Ovary (tissue), 9 donors: Measurements from ENCODE around the gene BTG2. TPM values are rescaled to one million over a fixed set of nuclear protein-coding genes. Genes with fewer than 3 reads are reported as not detected.
"Not testable (repeated sequence)": the region's sequence is repeated elsewhere in the genome, so short reads cannot be mapped to it uniquely, and the experiment has no call there.

ENCODE experiments used
- DNase-seq, 5 donors: peaks; one replicate each; pipeline ENCODE4 v3.0.0-alpha.2; 2019 to 2020
- H3K27ac ChIP-seq, 2 donors: fragments of 200-600 bp; one replicate each; pipeline versions ENCODE4 v1.5.1 to v1.8.0; 2019 to 2022
- H3K27me3 ChIP-seq: fragments of 200-600 bp; one replicate; pipeline ENCODE4 v1.8.0; 2022
- H3K36me3 ChIP-seq: fragments of 200-600 bp; sonication (generic); one replicate; pipeline ENCODE4 v1.5.1; 2019
- H3K4me1 ChIP-seq: one replicate; pipeline ENCODE4 v1.8.1; 2013; ENCODE audit warnings: mild to moderate bottlenecking, moderate library complexity; ENCODE audit not compliant: insufficient read depth
- H3K4me3 ChIP-seq: fragments of 200-600 bp; sonication (generic); one replicate; pipeline ENCODE4 v1.5.1; 2017
- H3K9me3 ChIP-seq, 2 donors: fragments of 200-600 bp in 1 of 2; sonication (generic) in 1 of 2; one replicate each; pipeline versions ENCODE4 v1.5.1 to v1.8.1; 2013 to 2019; ENCODE audit warnings: mild to moderate bottlenecking in 1 of 2, moderate library complexity in 1 of 2
- EP300 ChIP-seq: sonication (generic); formaldehyde crosslinking; IDR thresholded peaks from one replicate; pipeline ENCODE4 v1.6.1; 2017; ENCODE audit warnings: antibody characterized with exemption
- POLR2A ChIP-seq: fragments of 450-650 bp; IDR thresholded peaks from one replicate; pipeline ENCODE4 v1.6.1; 2017; ENCODE audit warnings: antibody characterized with exemption, mild to moderate bottlenecking, moderate library complexity
- WGBS, 3 donors: extraction: QIAGEN DNeasy Blood & Tissue Kit in 1 of 3; methylation state at CpG; one replicate each; pipeline versions ENCODE4 v1.1.5 to v1.1.7; 2013 to 2017; 5-methylcytosine and 5-hydroxymethylcytosine counted together
- intact Hi-C, 4 donors: fragments of 100-400 bp; cut with DNase I; formaldehyde crosslinking; loops; one replicate each; pipeline versions ENCODE4 v1.11.0 to v1.15.1; 2022 to 2023
- polyA plus RNA-seq, 2 donors: library from polyadenylated mRNA; stranded (reverse); fragments of 200-250 nt in 1 of 2; fragments of 350-450 nt in 1 of 2; fragmentation: Illumina TruSeq in 1 of 2; extraction: RNeasy Lipid Tissue Mini Kit (QIAGEN cat#74804) in 1 of 2; gene quantifications; one replicate each; pipeline ENCODE4 v1.2.3, GENCODE V29; 2013 to 2014
- total RNA-seq, 7 donors: library from RNA; depleted of rRNA in 2 of 7; stranded (reverse); fragments of >200 nt in 2 of 7; fragmentation: NEBNext Ultra II Directional in 3 of 7; extraction: Animal tissue kit (Norgen Biotek cat#: 25700) in 3 of 7; gene quantifications; one replicate each; pipeline versions ENCODE4 v1.1.0 to v1.2.4, GENCODE V29; 2016 to 2023
- TF ChIP-seq, protein P1 (sequence below), 3 donors: fragments of 450-650 bp in 2 of 3; fragments of 200-600 bp in 1 of 3; IDR thresholded peaks; one replicate each; pipeline versions ENCODE4 v1.5.1 to v1.8.0; 2016 to 2022; ENCODE audit warnings: antibody characterized with exemption in 3 of 3, mild to moderate bottlenecking in 1 of 3
- donor health status: DM: no; HTN: no; CAD: no; lungs with moderate emphysema.
- donor health status: DM: no; HTN: no; CAD: no.
- donor health status: Bipolar disorder and iron deficiency.
- donor health status: DM: yes; HTN: yes; CAD: no.
- donor health status: DM: no; HTN: no; CAD: no.
- donor health status: DM: yes; HTN: yes; CAD: no.

The BTG2 gene
- total and polyA plus RNA-seq, 9 donors, result 113 to 395 (median 202) TPM

DNA sequence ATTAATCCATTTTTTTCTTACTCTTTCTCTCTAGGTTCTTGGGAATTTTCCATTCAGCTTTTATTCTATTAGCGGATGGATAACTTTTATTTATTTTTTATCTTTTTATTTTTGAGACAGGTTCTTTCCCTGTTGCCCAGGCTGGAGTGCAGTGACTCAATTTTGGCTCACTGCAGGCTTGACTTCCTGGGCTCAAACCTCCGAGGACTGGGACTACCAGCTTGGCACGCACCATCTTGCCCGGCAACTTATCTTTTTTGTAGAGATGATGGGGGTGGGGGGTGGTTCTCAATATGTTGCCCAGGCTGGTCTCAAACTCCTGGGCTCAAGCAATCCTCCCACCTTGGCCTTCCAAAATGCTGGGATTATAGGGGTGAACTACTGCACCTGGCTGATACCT is 39.8 kb upstream of the BTG2 start:
- H3K27ac ChIP-seq, result no peak overlapping the region
- H3K9me3 ChIP-seq, result no peaks in the 10 kb centered on the region
- H3K4me1 ChIP-seq, result peaks cover 3% of the 10 kb centered on the region
- no peak for TF ChIP-seq POLR2A
- TF ChIP-seq, protein P1, sequence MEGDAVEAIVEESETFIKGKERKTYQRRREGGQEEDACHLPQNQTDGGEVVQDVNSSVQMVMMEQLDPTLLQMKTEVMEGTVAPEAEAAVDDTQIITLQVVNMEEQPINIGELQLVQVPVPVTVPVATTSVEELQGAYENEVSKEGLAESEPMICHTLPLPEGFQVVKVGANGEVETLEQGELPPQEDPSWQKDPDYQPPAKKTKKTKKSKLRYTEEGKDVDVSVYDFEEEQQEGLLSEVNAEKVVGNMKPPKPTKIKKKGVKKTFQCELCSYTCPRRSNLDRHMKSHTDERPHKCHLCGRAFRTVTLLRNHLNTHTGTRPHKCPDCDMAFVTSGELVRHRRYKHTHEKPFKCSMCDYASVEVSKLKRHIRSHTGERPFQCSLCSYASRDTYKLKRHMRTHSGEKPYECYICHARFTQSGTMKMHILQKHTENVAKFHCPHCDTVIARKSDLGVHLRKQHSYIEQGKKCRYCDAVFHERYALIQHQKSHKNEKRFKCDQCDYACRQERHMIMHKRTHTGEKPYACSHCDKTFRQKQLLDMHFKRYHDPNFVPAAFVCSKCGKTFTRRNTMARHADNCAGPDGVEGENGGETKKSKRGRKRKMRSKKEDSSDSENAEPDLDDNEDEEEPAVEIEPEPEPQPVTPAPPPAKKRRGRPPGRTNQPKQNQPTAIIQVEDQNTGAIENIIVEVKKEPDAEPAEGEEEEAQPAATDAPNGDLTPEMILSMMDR (IDR thresholded peaks at IDR 0.05), result no peak
- no peak for TF ChIP-seq EP300
- WGBS, 3 donors, result 62 to 74% (median 72%) methylated on average over 4 of the region's 4 CpGs
- H3K27me3 ChIP-seq, result no peaks in the 10 kb centered on the region
- no peaks in the 10 kb centered on the region for H3K36me3 ChIP-seq
- intact Hi-C loops, result loop anchor here in 2 of 4 donors (10.0 kb wide), 2 partner anchors 439 to 449 kb away; no protein-coding TSS in a partner anchor
- no peak for DNase-seq
- no peak overlapping the region for H3K4me3 ChIP-seq

DNA sequence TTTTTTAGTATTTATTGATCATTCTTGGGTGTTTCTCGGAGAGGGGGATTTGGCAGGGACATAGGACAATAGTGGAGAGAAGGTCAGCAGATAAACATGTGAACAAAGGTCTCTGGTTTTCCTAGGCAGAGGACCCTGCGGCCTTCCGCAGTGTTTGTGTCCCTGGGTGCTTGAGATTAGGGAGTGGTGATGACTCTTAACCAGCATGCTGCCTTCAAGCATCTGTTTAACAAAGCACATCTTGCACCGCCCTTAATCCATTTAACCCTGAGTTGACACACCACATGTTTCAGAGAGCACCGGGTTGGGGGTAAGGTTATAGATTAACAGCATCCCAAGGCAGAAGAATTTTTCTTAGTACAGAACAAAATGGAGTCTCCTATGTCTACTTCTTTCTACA is 39.2 kb upstream of the BTG2 start:
- not testable (repeated sequence) for H3K9me3 ChIP-seq, H3K4me1 ChIP-seq, H3K27ac ChIP-seq, DNase-seq, H3K27me3 ChIP-seq, H3K36me3 ChIP-seq, H3K4me3 ChIP-seq
- intact Hi-C loops, result loop anchor here in 2 of 4 donors (10.0 kb wide), 2 partner anchors 439 to 449 kb away; no protein-coding TSS in a partner anchor
- 49 to 65% (median 50%) methylated on average over 5 of the region's 5 CpGs for WGBS, 3 donors

DNA sequence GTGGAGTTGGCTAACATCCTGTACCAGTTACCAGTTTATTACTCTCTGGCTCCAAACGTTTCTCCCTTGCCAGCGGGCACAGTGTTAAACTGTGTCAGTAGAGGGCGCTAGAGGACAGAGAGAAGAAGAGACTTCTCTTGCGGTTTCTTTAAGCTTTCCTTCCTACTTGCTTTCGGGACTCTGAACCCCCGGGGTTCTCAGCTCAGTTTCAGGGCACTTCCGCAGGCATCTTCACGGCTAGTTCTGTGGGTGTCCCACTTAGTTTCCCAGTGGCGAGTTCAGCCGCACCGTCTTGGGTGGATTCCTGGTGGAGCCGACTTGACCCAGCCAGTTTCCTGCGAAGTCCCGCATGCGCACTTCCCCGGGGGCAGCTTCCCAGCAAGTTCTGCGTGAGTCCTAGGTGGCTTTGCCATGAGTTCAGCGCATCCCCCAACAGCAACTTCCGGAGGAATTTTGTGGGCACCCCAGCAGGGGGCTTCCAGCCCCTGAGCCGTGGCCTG is 37.9 kb upstream of the BTG2 start:
- intact Hi-C loops, result loop anchor here in 2 of 4 donors (10.0 kb wide), 2 partner anchors 437 to 447 kb away; no protein-coding TSS in a partner anchor
- peak; percentile 83 to 89 (median 87) for DNase-seq
- WGBS, 3 donors, result 0% methylated on average over 20 of the region's 20 CpGs

DNA sequence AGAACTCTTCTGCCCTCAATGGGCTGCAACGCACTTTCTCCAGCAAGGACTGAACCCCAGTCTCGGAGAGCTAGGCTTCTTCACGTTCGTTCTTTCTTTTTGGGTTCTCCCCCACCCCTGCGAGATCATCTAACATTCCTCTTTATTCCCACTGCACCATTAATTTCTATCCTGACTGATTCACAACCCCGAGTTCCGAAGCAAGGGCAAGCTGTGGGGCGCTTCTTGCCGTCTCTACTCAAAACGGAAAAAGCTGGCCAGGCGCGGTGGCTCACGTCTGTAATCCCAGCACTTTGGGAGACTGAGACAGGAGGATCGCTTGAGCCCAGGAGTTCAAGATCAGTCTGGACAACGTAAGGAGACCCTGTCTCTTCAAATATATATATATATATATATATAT is 37.4 kb upstream of the BTG2 start:
- peak overlapping the region; percentile 68 to 82 for H3K27ac ChIP-seq
- WGBS, 3 donors, result 29 to 50% (median 37%) methylated on average over 15 of the region's 15 CpGs

More for the DNA sequence above, 37.9 kb upstream of the BTG2 start:
- no peaks in the 10 kb centered on the region for H3K9me3 ChIP-seq
- H3K4me3 ChIP-seq, result peak overlapping the region; percentile 56
- no peak for TF ChIP-seq EP300
- TF ChIP-seq, protein P1 (IDR thresholded peaks at IDR 0.05), result peak; percentile 86 to 91 (median 87)
- H3K27me3 ChIP-seq, result no peaks in the 10 kb centered on the region
- no peaks in the 10 kb centered on the region for H3K36me3 ChIP-seq
- peak overlapping the region; percentile 68 to 82 for H3K27ac ChIP-seq
- peaks cover 3% of the 10 kb centered on the region for H3K4me1 ChIP-seq

More for the DNA sequence above, 37.4 kb upstream of the BTG2 start:
- Histone ChIP-seq H3K36me3 (no peaks in the 10 kb centered on the region), H3K9me3 (no peaks in the 10 kb centered on the region), H3K4me3 (peak overlapping the region; percentile 56), H3K27me3 (no peaks in the 10 kb centered on the region), H3K4me1 (peaks cover 3% of the 10 kb centered on the region)
- intact Hi-C loops, result loop anchor here in 2 of 4 donors (10.0 kb wide), 2 partner anchors 437 to 447 kb away; no protein-coding TSS in a partner anchor
- TF ChIP-seq POLR2A, result no peak
- TF ChIP-seq, protein P1 (IDR thresholded peaks at IDR 0.05), result no peak
- TF ChIP-seq EP300, result no peak
- DNase-seq, result no peak
